Left lung (tissue), 10 donors: ENCODE data around the gene BRS3. TPM values are rescaled to one million over a fixed set of nuclear protein-coding genes. Genes with fewer than 3 reads are reported as not detected.

Experiments
- ATAC-seq: fragments of 200-7000 bp; cut with Tn5 transposase; one replicate; pipeline ENCODE4 v1.9.1; 2020; ENCODE audit warnings: moderate library complexity
- DNase-seq, 4 donors: peaks; one replicate each; pipeline ENCODE4 v3.0.0-alpha.2; 2013 to 2020
- H3K27ac ChIP-seq, 2 donors: fragments of 200-600 bp; sonication (generic) in 1 of 2; one replicate each; pipeline versions ENCODE4 v1.5.0 to v1.8.0; 2020 to 2021
- H3K27me3 ChIP-seq, 2 donors: fragments of 200-600 bp; sonication (generic) in 1 of 2; one replicate each; pipeline versions ENCODE4 v1.5.0 to v1.8.0; 2020 to 2021
- H3K36me3 ChIP-seq, 2 donors: fragments of 200-600 bp; sonication (generic) in 1 of 2; one replicate each; pipeline versions ENCODE4 v1.5.0 to v1.8.0; 2020 to 2021
- H3K4me1 ChIP-seq, 2 donors: fragments of 200-600 bp; one replicate each; pipeline ENCODE4 v1.8.0; 2021
- H3K4me3 ChIP-seq, 2 donors: fragments of 200-600 bp; sonication (generic) in 1 of 2; one replicate each; pipeline versions ENCODE4 v1.5.0 to v1.8.0; 2020 to 2021; ENCODE audit warnings: mild to moderate bottlenecking in 1 of 2
- H3K9me3 ChIP-seq, 2 donors: fragments of 200-600 bp; sonication (generic) in 1 of 2; one replicate each; pipeline versions ENCODE4 v1.5.0 to v1.8.0; 2020 to 2021
- intact Hi-C, 2 donors: fragments of 100-400 bp; cut with DNase I; formaldehyde crosslinking; loops; one replicate each; pipeline versions ENCODE4 v1.11.2 to v1.14.2; 2022
- polyA plus RNA-seq, 6 donors: library from polyadenylated mRNA; unstranded; fragments of 120-200 nt; gene quantifications; one replicate each; pipeline ENCODE4 v1.2.1, GENCODE V29; 2013; ENCODE audit not compliant: insufficient read length in 6 of 6
- total RNA-seq, 2 donors: library from RNA; stranded (reverse); fragmentation: NEBNext Ultra II Directional; extraction: Animal tissue kit (Norgen Biotek cat#: 25700); gene quantifications; one replicate each; pipeline ENCODE4 v1.2.1, GENCODE V29; 2021
- TF ChIP-seq, protein P1 (sequence below), 2 donors: fragments of 200-600 bp; sonication (generic) in 1 of 2; IDR thresholded peaks; one replicate each; pipeline versions ENCODE4 v1.5.0 to v1.8.0; 2021; ENCODE audit warnings: antibody characterized with exemption in 2 of 2
- donor health status: DM: no; HTN: yes; CAD: no.
- donor health status: DM: no; HTN: no; CAD: no.

The BRS3 gene
- total and polyA plus RNA-seq, 8 donors = 0.08 TPM; not detected in 7

DNA sequence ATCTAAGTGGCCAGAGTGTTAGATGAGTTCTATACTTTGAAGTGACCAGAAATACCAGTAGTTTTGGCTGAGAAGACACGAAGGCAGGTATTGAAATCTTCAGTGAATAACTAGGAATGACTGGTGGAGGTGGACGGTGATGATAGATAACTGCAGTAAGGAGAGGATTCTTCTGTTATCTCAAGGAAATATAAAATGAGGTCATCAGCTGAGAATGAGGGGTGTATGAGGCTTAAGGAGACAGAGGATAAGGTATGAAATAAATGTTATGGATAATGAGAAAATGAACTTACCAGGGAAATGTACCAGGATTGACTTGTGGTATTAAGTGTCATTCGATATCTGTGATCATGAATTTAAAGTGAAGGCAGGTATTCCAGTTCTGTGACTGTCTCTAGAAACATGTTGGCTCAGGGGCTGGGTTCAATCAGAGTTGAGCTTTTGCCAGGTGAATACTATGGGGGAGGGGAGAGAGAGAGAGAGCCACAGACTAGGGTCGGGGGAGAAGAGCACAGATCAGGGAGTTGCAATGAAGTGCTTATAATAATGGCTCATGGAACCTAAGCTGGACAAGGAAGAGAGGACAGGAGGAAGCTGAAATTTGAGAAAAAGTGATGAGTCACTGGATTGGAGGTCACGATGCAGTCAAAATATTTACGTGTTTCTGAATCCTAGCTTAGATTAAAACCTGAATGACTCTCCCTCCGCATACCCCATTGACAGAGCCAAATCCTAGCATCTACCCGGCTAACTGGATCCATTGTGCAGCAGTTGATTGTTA, 37.5 kb upstream of the BRS3 start:
- no peaks in the 10 kb centered on the region for H3K27me3 ChIP-seq
- H3K9me3 ChIP-seq = no peaks in the 10 kb centered on the region
- DNase-seq (no peak), ATAC-seq (no peak)
- no peak overlapping the region for H3K27ac ChIP-seq
- no peak overlapping the region for H3K4me3 ChIP-seq
- intact Hi-C loops = no loop called here
- TF ChIP-seq, protein P1, sequence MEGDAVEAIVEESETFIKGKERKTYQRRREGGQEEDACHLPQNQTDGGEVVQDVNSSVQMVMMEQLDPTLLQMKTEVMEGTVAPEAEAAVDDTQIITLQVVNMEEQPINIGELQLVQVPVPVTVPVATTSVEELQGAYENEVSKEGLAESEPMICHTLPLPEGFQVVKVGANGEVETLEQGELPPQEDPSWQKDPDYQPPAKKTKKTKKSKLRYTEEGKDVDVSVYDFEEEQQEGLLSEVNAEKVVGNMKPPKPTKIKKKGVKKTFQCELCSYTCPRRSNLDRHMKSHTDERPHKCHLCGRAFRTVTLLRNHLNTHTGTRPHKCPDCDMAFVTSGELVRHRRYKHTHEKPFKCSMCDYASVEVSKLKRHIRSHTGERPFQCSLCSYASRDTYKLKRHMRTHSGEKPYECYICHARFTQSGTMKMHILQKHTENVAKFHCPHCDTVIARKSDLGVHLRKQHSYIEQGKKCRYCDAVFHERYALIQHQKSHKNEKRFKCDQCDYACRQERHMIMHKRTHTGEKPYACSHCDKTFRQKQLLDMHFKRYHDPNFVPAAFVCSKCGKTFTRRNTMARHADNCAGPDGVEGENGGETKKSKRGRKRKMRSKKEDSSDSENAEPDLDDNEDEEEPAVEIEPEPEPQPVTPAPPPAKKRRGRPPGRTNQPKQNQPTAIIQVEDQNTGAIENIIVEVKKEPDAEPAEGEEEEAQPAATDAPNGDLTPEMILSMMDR (IDR thresholded peaks at IDR 0.05) = no peak
- no peaks in the 10 kb centered on the region for H3K36me3 ChIP-seq
- H3K4me1 ChIP-seq = no peaks in the 10 kb centered on the region

DNA sequence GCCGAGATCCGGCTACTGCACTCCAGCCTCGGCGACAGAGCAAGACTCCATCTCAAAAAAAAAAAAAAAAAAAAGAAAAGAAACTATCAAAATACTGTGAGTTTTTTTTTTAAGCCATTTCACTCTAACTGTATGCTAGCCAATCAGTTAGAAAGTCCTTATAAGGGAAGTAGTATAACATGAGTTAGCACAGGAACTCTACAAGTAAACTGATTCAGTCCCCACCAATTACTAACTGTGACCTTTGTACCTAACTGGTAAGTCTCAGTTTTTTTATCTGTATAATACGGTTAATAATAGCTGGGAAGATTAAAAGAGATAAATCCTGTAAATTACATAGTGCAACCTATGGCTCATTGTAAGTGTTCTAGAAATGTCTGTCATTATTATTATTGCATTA, 35.1 kb upstream of the BRS3 start:
- Histone ChIP-seq H3K9me3 (no peaks in the 10 kb centered on the region), H3K4me1 (no peaks in the 10 kb centered on the region), H3K27me3 (no peaks in the 10 kb centered on the region), H3K36me3 (no peaks in the 10 kb centered on the region), H3K4me3 (no peak overlapping the region), H3K27ac (no peak overlapping the region)
- TF ChIP-seq, protein P1 (IDR thresholded peaks at IDR 0.05) = no peak
- intact Hi-C loops = no loop called here
- no peak for ATAC-seq
- no peak for DNase-seq

DNA sequence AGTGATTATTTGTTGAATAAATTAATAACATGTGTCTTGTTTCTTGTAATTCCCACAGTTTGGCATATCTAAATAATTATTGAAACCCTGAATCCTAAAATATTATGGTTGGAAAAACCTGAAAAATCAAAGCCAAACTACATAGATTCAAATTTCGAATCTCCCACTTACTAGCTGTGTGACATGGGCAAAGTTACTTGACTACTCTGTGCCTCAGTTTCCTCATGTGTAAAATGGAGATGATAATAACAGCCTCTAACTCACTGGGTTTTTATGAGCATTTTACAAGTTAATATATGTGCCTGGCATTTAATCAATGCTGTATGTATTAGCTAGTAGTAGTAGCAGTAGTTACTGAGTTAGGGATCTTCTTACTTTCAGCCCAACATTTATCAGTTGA, 34.6 kb upstream of the BRS3 start:
- H3K4me3 ChIP-seq = no peak overlapping the region
- no peak for DNase-seq
- intact Hi-C loops = no loop called here
- H3K9me3 ChIP-seq = no peaks in the 10 kb centered on the region
- H3K27me3 ChIP-seq = no peaks in the 10 kb centered on the region
- no peak for ATAC-seq
- H3K4me1 ChIP-seq = no peaks in the 10 kb centered on the region
- H3K27ac ChIP-seq = no peak overlapping the region
- TF ChIP-seq, protein P1 (IDR thresholded peaks at IDR 0.05) = no peak
- no peaks in the 10 kb centered on the region for H3K36me3 ChIP-seq

DNA sequence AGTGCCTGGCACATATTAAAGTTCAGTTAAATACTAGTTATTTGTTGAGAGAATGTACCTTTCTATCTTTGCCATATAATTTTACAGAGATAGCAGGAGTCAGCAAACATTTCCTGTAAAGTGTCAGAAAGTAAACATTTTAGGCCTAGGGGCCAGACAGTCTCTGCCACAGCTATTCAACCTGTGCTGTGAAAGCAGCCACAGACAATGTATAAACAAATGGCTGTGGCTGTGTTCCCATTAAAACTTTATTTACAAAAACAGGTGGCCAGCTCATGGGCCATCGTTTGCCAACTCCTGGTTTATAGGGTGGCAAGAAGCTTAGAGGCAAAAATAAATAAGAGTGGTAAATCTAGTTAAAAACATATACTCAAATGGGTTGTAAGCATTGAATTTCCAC, 34.0 kb upstream of the BRS3 start:
- TF ChIP-seq, protein P1 (IDR thresholded peaks at IDR 0.05) = no peak
- H3K27ac ChIP-seq = no peak overlapping the region
- no peak overlapping the region for H3K4me3 ChIP-seq
- H3K27me3 ChIP-seq = no peaks in the 10 kb centered on the region
- H3K9me3 ChIP-seq = no peaks in the 10 kb centered on the region
- ATAC-seq (no peak), DNase-seq (no peak)
- intact Hi-C loops = no loop called here
- no peaks in the 10 kb centered on the region for H3K4me1 ChIP-seq
- H3K36me3 ChIP-seq = no peaks in the 10 kb centered on the region

DNA sequence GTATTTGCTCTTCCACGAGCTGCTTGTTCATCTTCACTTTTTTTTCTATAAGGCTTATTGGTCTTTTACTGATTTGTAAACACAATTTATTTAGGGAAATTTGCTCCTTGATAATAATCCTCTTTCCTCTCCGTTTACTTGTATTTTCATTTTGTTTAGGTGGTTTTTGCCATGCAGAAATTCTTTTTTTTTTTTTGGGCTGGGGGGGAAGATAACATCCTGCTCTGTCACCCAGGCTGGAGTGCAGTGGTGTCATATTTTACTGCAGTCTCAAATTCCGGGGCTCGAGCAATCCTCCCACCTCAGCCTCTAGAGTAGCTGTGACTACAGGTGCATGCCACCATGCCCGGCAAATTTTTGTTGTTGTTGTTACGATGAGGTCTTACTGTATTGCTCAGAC, 31.6 kb upstream of the BRS3 start:
- DNase-seq (no peak), ATAC-seq (no peak)
- intact Hi-C loops = no loop called here

More for the DNA sequence above, 31.6 kb upstream of the BRS3 start:
- Histone ChIP-seq H3K36me3 (no peaks in the 10 kb centered on the region), H3K27me3 (no peaks in the 10 kb centered on the region), H3K4me1 (no peaks in the 10 kb centered on the region), H3K4me3 (no peak overlapping the region), H3K9me3 (no peaks in the 10 kb centered on the region), H3K27ac (no peak overlapping the region)
- TF ChIP-seq, protein P1 (IDR thresholded peaks at IDR 0.05) = no peak
